Measurements from ENCODE around the gene DYNLT4. TPM values are rescaled to one million over a fixed set of nuclear protein-coding genes. Genes with fewer than 3 reads are reported as not detected.
"Not testable (repeated sequence)": the region's sequence is repeated elsewhere in the genome, so short reads cannot be mapped to it uniquely, and the experiment has no call there.

Gene DYNLT4
- total and polyA plus RNA-seq, 2 donors, result 0.09 TPM

DNA sequence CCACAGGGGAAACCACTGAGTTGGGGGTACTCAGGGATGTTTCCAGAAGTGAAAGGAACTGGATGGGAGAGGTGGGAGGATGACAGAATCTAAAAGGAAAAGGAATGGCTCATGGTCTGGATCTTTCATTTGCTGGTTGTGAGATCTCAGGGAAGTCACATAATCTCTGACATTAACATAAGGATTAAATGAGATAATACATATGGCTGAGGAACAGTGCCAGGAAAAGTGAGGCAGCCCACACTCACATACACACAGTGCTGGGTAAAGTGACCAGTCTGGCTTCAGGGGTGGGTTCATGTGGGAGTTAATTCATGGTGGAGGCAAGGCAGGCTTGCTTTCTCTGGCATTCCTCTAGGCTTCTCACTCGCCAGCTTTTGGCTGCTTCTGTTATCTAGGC, 39.8 kb upstream of the DYNLT4 start:
- Histone ChIP-seq H3K9me3 (ENCODE audit: control insufficient read depth in 2 of 2, insufficient read depth in 1 of 2, low read length in 1 of 2) (peaks cover 0 to 6% of the 10 kb centered on the region in 2 donors), H3K4me1 (ENCODE audit: control insufficient read depth in 2 of 2, insufficient read depth in 2 of 2, low read length in 2 of 2) (peaks cover 12 to 25% of the 10 kb centered on the region in 2 donors), H3K27me3 (ENCODE audit: control insufficient read depth in 2 of 2, insufficient read depth in 1 of 2, low read length in 1 of 2) (peaks cover 0 to 19% of the 10 kb centered on the region in 2 donors), H3K36me3 (ENCODE audit: control insufficient read depth in 2 of 2, insufficient read depth in 2 of 2, low read length in 1 of 2) (peaks cover 0 to 4% of the 10 kb centered on the region in 2 donors), H3K4me3 (ENCODE audit: low read length in 2 of 2) (no peak overlapping the region), H3K27ac (ENCODE audit: low read depth in 1 of 2, low read length in 1 of 2) (no peak overlapping the region)
- 94% methylated on average over 1 of the region's 1 CpG for WGBS
- DNase-seq (ENCODE audit: low read depth in 6 of 9, low spot score in 9 of 9), result no peak

DNA sequence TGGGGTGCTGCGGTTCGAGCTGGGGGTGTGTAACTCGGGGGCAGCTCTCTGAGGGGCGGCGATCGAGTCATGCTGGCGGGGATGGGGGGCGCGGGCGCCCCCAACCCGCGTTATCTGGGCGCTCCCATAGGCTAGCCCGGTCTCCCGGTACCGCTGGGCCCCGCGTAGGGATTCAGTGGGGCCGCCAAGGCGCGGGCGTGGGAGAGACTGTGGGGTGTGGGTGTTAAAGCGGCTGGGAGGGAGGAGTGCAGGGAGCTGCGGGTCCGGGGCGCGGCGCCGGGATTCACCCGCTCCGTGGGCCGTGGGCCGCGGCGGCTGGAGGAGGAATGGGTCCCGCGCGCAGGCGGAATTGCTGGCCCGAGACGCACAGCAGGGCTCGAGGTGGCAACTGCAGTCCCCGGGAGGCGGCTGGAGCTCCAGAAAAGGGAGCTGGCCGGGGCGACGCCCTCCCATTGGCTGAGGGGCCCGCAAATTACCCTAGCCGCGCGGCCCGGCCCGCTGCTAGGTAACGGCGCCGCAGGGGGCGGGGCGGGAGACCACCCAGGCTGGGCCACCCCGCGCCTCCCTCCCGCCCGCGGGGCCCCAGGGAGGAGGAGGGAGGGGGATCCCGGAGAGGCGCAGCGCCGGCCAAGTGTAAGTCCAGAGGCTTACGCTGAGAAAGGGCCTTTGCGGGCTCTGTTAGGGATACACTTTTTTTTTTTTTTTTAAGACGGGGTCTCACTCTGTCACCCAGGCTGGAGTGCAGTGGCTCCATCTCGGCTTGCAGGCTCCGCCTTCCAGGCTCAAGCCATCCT, 35.9 kb upstream of the DYNLT4 start, which contains the start of gene PTCH2:
Gene PTCH2, minus strand, starts transcription at position 392 of the 794 bp plus-strand sequence. Its CDS starts 321 bp downstream, at position 71.
- peaks cover 0 to 25% of the 10 kb centered on the region in 2 donors for H3K27me3 ChIP-seq (ENCODE audit: control insufficient read depth in 2 of 2, insufficient read depth in 1 of 2, low read length in 1 of 2)
- H3K4me3 ChIP-seq (ENCODE audit: low read length in 2 of 2), result peak within 1 kb of the TSS; percentile 41 to 43
- H3K4me1 ChIP-seq (ENCODE audit: control insufficient read depth in 2 of 2, insufficient read depth in 2 of 2, low read length in 2 of 2), result peaks cover 3 to 8% of the 10 kb centered on the region in 2 donors
- no peaks in the 10 kb centered on the region for H3K36me3 ChIP-seq (ENCODE audit: control insufficient read depth in 2 of 2, insufficient read depth in 2 of 2, low read length in 1 of 2)
- 3% methylated on average over 72 of the region's 72 CpGs for WGBS
- peak in 7 of 9 donors; percentile 29 to 74 (median 47) for DNase-seq (ENCODE audit: low read depth in 6 of 9, low spot score in 9 of 9)
- no peak within 1 kb of the TSS for H3K27ac ChIP-seq (ENCODE audit: low read depth in 1 of 2, low read length in 1 of 2)
- peaks cover 0 to 6% of the 10 kb centered on the region in 2 donors for H3K9me3 ChIP-seq (ENCODE audit: control insufficient read depth in 2 of 2, insufficient read depth in 1 of 2, low read length in 1 of 2)

DNA sequence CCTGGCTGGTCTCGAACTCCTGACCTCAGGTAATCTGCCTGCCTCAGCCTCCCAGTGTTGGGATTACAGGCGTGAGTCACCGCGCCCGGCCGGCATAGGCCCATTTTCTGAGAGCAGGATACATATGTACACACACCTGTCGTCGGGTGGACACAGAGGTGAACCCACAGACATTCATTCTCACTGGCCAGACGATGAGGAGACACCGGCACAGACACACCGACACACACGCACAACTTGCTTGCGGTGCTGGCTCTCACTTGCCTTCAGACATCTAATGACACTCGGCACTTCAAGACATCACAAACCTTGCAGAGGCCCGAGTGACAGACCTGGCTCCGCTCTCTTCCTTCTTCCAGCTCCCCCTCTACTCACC, 35.3 kb upstream of the DYNLT4 start:
- peaks cover 3 to 8% of the 10 kb centered on the region in 2 donors for H3K4me1 ChIP-seq (ENCODE audit: control insufficient read depth in 2 of 2, insufficient read depth in 2 of 2, low read length in 2 of 2)
- H3K4me3 ChIP-seq (ENCODE audit: low read length in 2 of 2), result peak overlapping the region; percentile 41 to 43
- 83% methylated on average over 16 of the region's 16 CpGs for WGBS
- no peaks in the 10 kb centered on the region for H3K36me3 ChIP-seq (ENCODE audit: control insufficient read depth in 2 of 2, insufficient read depth in 2 of 2, low read length in 1 of 2)
- DNase-seq (ENCODE audit: low read depth in 6 of 9, low spot score in 9 of 9), result no peak
- H3K27ac ChIP-seq (ENCODE audit: low read depth in 1 of 2, low read length in 1 of 2), result no peak overlapping the region
- H3K27me3 ChIP-seq (ENCODE audit: control insufficient read depth in 2 of 2, insufficient read depth in 1 of 2, low read length in 1 of 2), result peaks cover 0 to 25% of the 10 kb centered on the region in 2 donors
- peaks cover 0 to 6% of the 10 kb centered on the region in 2 donors for H3K9me3 ChIP-seq (ENCODE audit: control insufficient read depth in 2 of 2, insufficient read depth in 1 of 2, low read length in 1 of 2)

DNA sequence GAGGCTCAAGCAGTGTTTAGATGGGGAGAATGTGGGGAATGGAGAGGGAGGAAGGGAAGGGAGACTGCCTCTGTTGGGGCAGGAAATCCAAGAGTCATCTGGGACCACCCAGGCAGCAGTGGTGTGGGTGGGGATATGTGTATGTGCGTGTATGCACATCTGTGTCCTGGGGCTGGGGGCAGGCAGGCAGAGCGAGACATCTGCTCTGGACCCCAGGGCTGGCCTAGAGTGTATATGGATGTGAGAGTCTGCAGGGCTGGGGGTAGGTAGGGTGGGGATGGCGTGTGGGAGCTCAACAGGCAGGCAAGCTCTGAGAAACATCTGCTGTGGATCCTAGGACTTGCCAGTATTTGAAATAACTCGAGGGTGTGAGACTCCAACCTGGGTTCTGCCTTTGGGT, 32.4 kb upstream of the DYNLT4 start:
- DNase-seq (ENCODE audit: low read depth in 6 of 9, low spot score in 9 of 9), result no peak
- no peak overlapping the region for H3K27ac ChIP-seq (ENCODE audit: low read depth in 1 of 2, low read length in 1 of 2)
- peaks cover 0 to 25% of the 10 kb centered on the region in 2 donors for H3K27me3 ChIP-seq (ENCODE audit: control insufficient read depth in 2 of 2, insufficient read depth in 1 of 2, low read length in 1 of 2)
- no peak overlapping the region for H3K4me3 ChIP-seq (ENCODE audit: low read length in 2 of 2)
- peaks cover 0 to 6% of the 10 kb centered on the region in 2 donors for H3K9me3 ChIP-seq (ENCODE audit: control insufficient read depth in 2 of 2, insufficient read depth in 1 of 2, low read length in 1 of 2)
- peaks cover 3 to 13% of the 10 kb centered on the region in 2 donors for H3K4me1 ChIP-seq (ENCODE audit: control insufficient read depth in 2 of 2, insufficient read depth in 2 of 2, low read length in 2 of 2)
- 95% methylated on average over 4 of the region's 4 CpGs for WGBS
- no peaks in the 10 kb centered on the region for H3K36me3 ChIP-seq (ENCODE audit: control insufficient read depth in 2 of 2, insufficient read depth in 2 of 2, low read length in 1 of 2)

DNA sequence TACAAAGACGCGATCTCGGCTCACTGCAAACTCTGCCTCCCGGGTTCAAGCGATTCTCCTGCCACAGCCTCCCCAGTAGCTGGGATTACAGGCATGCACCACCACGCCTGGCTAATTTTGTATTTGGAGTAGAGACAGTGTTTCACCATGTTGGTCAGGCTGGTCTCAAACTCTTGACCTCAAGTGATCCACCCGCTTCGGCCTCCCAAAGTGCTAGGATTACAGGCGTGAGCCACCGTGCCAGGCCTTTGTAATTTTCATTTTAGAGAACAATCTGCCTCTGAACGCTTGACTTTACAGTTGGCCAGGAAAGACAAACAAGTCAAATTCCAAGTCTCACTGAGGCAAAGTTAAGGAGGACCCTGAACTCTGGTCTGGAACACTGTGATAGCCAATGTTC, 31.1 kb upstream of the DYNLT4 start:
- Histone ChIP-seq H3K4me1 (ENCODE audit: control insufficient read depth in 2 of 2, insufficient read depth in 2 of 2, low read length in 2 of 2) (peaks cover 2 to 16% of the 10 kb centered on the region in 2 donors), H3K27me3 (ENCODE audit: control insufficient read depth in 2 of 2, insufficient read depth in 1 of 2, low read length in 1 of 2) (peaks cover 0 to 18% of the 10 kb centered on the region in 2 donors)
- not testable (repeated sequence) for DNase-seq (ENCODE audit: low read depth in 6 of 9, low spot score in 9 of 9); H3K4me3 ChIP-seq (ENCODE audit: low read length in 2 of 2); H3K27ac ChIP-seq (ENCODE audit: low read depth in 1 of 2, low read length in 1 of 2); H3K36me3 ChIP-seq (ENCODE audit: control insufficient read depth in 2 of 2, insufficient read depth in 2 of 2, low read length in 1 of 2); H3K9me3 ChIP-seq (ENCODE audit: control insufficient read depth in 2 of 2, insufficient read depth in 1 of 2, low read length in 1 of 2)
- 97% methylated on average over 11 of the region's 11 CpGs for whole genome bisulfite sequencing

DNA sequence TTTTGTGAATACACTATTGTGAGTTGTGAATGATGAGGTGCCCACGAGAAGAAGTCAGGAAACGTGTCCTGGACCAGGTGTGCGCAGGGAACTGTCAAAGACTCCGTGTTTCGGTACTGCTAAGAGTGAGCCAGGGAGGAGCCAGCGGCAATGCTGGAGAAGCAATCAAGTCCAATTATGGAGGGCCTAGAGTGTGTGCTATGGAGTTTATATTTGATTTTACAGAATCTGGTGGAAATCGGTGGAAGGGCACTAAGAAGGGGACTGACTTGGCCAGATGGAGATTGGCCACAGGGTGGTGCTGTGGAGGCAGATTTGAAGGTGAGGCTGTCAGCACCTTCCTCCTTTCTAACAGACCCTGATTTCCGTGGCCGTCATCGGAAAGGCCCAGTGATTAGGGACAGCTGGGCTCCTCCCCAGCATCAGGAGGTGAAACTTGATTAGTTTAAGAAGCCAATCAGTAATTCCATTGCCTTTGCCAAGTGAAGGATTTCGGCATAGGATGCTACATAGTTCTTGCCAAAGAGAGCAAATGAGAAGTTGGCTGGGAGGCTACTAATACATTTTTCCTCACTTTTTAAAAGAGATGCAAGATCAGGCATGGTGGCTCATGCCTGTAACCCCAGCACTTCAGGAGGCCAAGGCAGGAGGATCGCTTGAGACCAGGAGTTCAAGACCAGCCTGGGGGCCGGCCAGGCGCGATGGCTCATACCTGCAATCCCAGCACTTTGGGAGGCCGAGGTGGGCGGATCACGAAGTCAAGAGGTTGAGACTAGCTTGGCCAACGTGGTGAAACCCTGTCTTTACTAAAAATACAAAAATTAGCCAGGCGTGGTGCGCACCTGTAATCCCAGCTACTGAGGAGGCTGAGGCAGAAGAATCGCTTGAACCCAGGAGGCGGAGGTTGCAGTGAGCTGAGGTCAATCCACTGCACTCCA, 28.9 kb upstream of the DYNLT4 start:
- Histone ChIP-seq H3K36me3 (ENCODE audit: control insufficient read depth in 2 of 2, insufficient read depth in 2 of 2, low read length in 1 of 2) (no peaks in the 10 kb centered on the region), H3K27me3 (ENCODE audit: control insufficient read depth in 2 of 2, insufficient read depth in 1 of 2, low read length in 1 of 2) (no peaks in the 10 kb centered on the region), H3K4me1 (ENCODE audit: control insufficient read depth in 2 of 2, insufficient read depth in 2 of 2, low read length in 2 of 2) (peaks cover 0 to 18% of the 10 kb centered on the region in 2 donors), H3K4me3 (ENCODE audit: low read length in 2 of 2) (no peak overlapping the region), H3K27ac (ENCODE audit: low read depth in 1 of 2, low read length in 1 of 2) (no peak overlapping the region), H3K9me3 (ENCODE audit: control insufficient read depth in 2 of 2, insufficient read depth in 1 of 2, low read length in 1 of 2) (no peaks in the 10 kb centered on the region)
- WGBS, result 73% methylated on average over 23 of the region's 23 CpGs
- DNase-seq (ENCODE audit: low read depth in 6 of 9, low spot score in 9 of 9), result peak in 8 of 9 donors; percentile 64 to 89 (median 76)

DNA sequence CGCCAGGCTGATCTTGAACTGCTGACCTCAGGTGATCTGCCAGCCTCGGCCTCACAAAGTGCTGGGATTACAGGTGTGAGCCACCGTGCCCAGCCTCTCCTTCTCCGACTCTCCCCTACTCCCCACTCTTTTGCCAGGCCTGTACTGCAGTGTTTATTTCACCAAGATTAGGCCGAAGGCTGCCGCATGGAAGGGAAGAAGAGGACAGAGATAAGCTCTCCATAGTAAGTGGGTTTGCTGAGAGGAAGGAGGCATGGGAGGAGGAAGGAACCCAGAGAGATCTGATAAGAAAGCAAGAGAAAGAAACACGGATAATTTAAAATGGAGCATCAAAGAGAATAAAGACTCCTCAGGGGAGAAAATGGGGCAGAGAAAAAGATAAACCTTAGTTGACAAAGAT, 27.2 kb upstream of the DYNLT4 start:
- Histone ChIP-seq H3K27me3 (ENCODE audit: control insufficient read depth in 2 of 2, insufficient read depth in 1 of 2, low read length in 1 of 2) (no peaks in the 10 kb centered on the region), H3K9me3 (ENCODE audit: control insufficient read depth in 2 of 2, insufficient read depth in 1 of 2, low read length in 1 of 2) (no peaks in the 10 kb centered on the region), H3K4me3 (ENCODE audit: low read length in 2 of 2) (no peak overlapping the region), H3K36me3 (ENCODE audit: control insufficient read depth in 2 of 2, insufficient read depth in 2 of 2, low read length in 1 of 2) (no peaks in the 10 kb centered on the region), H3K27ac (ENCODE audit: low read depth in 1 of 2, low read length in 1 of 2) (no peak overlapping the region), H3K4me1 (ENCODE audit: control insufficient read depth in 2 of 2, insufficient read depth in 2 of 2, low read length in 2 of 2) (peaks cover 0 to 24% of the 10 kb centered on the region in 2 donors)
- WGBS, result 63% methylated on average over 7 of the region's 7 CpGs
- DNase-seq (ENCODE audit: low read depth in 6 of 9, low spot score in 9 of 9), result no peak

DNA sequence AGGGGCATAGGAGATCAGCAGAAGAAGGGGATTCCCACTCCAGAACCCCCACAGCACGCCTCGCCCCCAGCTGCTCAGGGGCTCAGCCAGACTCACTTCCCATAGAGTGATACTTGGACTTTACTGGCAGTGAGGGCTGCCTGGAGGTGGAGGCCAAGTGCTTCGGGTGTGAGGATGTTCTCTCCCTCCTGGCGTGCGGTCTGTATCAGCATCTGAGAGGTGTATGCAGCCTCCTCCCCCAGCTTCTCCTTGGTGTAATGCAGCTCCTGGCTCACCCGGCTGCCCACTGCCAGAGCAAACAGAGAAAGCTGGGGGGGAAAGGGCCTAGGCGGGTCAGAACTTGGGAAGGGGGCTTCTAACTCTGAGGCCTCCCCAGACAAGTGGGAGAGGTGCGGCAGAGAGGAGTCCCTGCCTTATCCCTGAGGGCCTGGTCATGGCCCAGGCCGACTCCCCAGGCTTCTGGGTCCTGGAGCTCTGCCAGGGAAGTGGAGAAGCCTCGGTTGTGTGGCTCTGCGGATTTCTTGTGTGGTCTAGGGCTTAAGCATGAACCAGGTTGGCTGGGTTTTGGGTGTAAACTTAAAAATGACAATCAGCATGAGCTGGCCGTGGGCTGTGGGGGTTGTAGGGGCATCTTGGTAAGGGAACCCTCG, 25.0 kb upstream of the DYNLT4 start:
- Histone ChIP-seq H3K36me3 (ENCODE audit: control insufficient read depth in 2 of 2, insufficient read depth in 2 of 2, low read length in 1 of 2) (no peaks in the 10 kb centered on the region), H3K27me3 (ENCODE audit: control insufficient read depth in 2 of 2, insufficient read depth in 1 of 2, low read length in 1 of 2) (no peaks in the 10 kb centered on the region), H3K4me3 (ENCODE audit: low read length in 2 of 2) (no peak overlapping the region), H3K9me3 (ENCODE audit: control insufficient read depth in 2 of 2, insufficient read depth in 1 of 2, low read length in 1 of 2) (no peaks in the 10 kb centered on the region), H3K4me1 (ENCODE audit: control insufficient read depth in 2 of 2, insufficient read depth in 2 of 2, low read length in 2 of 2) (peaks cover 0 to 24% of the 10 kb centered on the region in 2 donors), H3K27ac (ENCODE audit: low read depth in 1 of 2, low read length in 1 of 2) (no peak overlapping the region)
- no peak for DNase-seq (ENCODE audit: low read depth in 6 of 9, low spot score in 9 of 9)
- WGBS, result 86% methylated on average over 13 of the region's 13 CpGs
